ENCODE data around the gene MAGI1.

DNA sequence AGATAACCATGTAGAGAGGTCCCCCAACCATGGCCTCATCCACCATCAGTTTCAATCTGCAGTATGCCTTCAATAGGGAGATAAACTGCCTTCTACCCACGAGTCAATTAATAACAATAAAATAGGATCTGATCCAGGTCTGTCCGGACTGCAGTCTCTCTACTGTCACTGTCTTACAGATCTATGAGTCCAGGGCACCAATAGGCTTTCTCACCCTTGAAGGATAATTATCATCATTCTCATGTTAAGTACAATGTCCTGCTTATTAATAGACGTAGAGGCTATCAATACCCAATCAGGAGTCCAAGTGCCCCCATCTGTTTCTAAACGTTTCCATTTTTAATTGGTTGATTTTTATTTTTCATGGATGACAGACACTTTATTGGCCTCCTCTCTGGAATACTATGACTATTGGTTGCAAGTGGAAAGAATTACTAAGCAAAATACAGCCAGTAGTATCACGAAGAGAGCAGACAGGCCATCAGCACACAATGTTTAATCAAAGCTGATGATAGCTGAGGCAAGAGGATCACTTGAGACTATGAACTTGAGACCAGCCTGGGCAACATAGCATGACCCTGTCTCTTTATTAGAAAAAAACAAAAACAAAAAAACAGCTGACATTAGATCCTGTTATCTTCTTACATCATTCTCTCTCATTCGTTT is 480.7 kb downstream of the MAGI1 start:
- TF ChIP-seq POLR2A (IDR thresholded peaks at IDR 0.05; ENCODE audit: low read depth, low read length) (no peak), POLR2AphosphoS5 (IDR thresholded peaks at IDR 0.05; ENCODE audit: low read depth, low read length) (no peak), TAF1 (IDR thresholded peaks at IDR 0.05; ENCODE audit: borderline replicate concordance, low read depth, low read length) (no peak)

All from GM12892 (cell line).